T-helper 22 cell (primary cell): ENCODE results near the gene GOLGA3.
"Not testable (repeated sequence)": the region's sequence is repeated elsewhere in the genome, so short reads cannot be mapped to it uniquely, and the experiment has no call there.

Source experiments
- DNase-seq: peaks from one replicate; pipeline ENCODE4 v3.0.0-alpha.2; 2020; ENCODE audit warnings: low read depth

The GOLGA3 gene

DNA sequence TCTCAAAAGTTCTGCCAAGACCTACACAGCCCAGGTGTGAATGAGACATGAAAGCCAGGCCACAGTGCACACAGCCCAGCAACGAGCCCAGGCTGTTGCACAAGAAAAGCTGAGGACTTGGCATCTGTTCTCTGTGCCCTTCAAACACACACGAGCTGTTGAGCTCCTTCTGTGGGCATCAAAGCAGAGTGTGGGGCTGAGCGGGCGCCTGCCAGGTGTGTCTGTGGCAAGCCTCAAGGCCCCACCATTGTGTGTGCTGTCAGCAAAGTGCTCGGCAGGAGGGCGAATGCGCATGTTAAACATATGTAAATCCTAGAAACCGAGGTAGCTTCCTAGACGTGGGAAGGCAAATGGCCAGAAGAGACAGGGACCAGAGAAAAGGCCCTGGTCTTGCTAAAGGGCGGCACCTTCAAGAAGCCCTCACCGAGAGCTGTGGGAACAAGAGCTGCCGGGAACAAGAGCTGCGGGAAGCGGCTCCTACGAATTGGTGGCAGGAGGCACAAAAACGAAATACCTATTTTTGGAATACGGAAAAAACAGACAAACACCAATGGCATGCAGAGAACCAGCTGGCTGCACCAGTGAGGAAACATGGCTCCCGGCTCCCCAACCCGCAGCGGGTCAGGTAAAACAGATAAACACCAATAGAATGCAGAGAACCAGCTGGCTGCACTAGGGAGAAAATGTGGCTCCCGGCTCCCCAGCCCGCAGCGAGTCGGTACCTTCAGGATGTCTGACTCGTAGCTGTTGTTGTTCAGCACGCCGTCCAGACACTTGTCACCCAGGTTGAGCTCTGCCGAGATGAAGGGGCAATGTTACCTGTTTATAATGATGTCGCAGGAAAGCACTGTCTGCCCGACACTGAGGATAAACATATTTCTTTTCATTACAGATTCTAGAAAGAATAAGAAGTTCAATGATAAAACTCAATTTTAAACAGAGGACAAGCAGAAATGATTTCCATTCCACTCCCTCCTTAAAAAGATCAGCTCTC, 19.0 kb upstream of the GOLGA3 start:
- no peak for DNase-seq

GRCh38 chr12:132844681-132845080, 16.0 kb upstream of the GOLGA3 start:
- not testable (repeated sequence) for DNase-seq

DNA sequence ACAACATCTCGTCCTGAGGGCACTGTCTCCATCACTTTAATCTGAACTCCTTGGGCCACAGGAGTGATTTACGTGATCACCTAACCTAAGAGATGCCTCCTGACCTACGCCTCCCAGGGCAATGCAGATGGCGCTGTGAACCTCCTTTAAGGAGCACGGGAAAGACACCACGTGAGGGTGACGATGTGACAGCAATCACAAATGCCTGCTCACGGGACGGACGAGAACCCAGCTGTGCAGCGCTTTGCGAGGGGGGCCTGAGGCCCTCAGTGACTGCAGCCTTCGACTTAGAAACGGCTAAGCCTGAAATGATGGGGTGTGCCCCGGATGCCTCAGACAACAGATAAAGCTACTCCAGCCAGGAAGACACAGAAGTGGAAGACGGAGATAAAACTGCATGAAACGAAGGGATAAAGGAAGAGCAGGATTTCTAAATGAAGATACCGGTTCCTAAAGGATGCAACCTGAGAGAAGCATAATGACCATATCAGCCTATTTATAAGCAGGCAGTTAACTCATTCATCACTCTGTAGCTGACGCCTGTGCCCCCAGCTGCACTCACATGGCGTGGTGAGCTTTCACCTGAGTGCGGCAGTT, 13.9 kb upstream of the GOLGA3 start:
- no peak for DNase-seq

DNA sequence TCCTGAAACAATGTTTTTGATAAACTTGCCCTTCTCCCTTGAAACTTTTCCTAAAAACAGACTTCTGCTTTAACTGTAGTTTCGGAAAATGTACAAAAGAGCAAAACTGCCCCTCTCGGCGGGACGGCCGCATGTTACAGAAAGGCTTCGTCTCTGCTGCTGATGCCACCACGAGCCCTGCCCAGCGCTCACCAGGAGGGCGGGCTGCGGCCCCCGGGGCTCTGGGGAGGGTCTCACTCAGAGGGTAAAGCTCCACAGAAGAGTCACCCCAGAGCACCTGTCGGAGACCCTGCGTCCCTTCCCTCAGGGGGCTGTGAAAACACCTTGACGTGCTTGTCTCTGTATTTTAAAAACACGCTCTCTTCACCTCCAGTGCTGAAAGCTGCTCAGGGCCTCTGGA, 12.5 kb upstream of the GOLGA3 start:
- DNase-seq, result no peak

DNA sequence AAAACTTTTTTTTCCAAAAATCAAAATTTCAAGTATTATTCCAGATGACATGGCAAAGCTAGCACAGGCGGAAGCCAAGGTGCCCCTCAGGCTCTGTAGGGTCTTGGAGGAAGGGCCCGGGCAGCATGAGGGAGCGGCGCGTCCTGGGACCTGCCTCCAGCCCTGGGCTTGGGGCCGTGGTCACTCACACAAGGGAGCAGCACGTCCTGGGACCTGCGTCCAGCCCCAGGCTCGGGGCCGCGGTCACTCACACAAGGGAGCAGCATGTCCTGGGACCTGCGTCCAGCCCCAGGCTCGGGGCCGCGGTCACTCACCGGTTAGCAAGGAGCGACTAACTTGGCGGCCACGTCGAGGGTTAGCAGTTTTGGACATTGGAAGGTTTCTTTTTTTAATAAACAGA, 11.9 kb upstream of the GOLGA3 start:
- DNase-seq, result no peak

DNA sequence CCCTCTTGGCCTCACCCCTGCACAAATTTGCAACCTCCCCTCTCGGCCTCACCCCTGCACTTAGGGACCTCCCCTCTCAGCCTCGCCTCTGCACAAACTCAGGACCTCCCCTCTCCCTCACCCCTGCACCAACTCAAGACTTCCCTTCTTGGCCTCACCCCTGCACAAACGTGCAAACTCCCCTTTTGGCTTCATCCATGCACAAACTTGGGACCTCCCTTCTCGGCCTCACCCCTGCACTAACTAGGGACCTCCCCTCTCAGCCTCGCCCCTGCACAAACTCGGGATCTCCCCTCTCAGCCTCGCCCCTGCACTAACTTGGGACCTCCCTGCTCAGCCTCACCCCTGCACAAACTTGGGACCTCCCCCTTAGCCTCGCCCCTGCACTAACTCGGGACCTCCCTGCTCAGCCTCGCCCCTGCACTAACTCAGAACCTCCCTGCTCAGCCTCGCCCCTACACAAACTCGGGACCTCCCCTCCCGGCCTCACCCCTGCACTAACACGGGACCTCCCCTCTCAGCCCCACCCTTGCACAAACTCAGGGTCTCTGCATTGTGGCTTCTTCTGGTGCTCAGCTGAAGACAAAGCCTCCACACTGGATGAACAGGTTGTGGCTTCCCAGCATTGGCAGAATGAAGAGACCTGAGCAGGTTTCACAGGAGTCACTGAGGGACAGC, 11.0 kb upstream of the GOLGA3 start:
- no peak for DNase-seq

- no peak for DNase-seq
These were observed 9.9 kb upstream of the GOLGA3 start for GRCh38 chr12:132838410-132839080.

DNA sequence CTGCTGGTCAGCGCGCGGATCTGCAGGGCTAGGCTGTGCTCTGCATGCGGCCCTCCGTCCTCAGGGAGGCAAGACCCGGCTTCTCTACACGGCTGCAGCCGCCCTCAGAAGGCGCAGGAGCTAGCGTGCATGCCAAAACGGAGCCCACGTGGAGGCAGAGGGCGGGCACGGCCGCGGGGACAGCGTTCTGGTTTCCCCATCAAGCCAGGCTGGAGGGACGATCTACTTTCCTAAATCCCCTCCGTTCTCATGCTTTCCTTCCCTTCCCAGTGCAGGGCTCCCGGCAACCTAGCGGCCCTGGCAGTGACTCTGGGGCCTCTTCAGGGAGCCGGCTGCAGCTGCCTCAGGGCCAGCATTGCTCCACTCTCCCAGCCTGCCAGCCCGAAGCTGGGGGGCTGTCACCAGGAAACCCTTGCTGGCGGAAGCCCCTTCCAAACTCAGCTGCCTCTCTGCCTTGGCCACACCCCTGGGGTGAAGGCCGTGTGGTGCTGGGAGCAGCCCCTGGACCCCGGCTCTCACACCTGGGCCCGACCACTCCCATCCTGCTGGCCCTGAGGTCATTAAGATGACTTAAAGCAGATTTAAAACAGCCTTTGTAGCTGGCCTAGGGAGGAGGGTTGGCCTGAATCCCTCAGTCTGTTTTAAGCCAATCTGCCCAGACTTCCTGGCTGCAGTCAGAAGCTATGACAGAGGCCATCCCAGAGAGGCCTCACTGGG, 9.2 kb upstream of the GOLGA3 start:
- no peak for DNase-seq

DNA sequence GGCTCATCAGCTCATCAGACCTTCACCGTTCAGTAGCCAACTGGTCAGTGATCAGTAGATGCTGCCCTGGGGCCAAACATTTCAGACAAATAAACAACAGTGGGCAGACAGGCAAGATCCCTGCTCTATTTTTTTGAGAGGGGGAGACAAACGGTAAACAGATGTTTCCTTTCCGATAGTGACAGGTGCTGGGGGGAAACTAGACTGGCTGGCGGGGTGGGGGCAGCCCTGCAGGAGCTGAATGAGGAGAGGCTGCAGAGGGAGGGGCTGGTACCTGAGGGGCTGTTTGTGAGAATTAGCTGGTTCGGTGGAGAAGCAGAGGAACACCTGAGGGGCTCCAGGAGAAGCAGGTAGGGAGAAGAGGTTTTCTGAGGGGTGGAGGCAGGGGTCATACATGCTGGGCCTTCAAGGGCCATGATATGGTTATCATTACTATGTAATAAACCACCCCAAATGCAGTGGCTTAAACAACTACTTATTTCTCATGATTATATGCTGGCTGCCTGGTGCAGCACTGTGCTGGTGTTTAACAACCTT, 8.2 kb upstream of the GOLGA3 start:
- no peak for DNase-seq

DNA sequence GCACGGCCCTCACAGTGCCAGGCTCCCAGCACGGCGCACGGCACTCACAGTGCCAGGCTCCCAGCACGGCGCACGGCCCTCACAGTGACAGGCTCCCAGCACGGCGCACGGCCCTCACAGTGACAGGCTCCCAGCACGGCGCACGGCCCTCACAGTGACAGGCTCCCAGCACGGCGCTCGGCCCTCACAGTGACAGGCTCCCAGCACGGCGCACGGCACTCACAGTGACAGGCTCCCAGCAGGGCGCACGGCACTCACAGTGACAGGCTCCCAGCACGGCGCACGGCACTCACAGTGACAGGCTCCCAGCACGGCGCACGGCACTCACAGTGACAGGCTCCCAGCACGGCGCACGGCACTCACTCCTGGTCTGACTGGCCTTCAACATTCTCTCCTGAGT, 7.6 kb upstream of the GOLGA3 start:
- DNase-seq, result not testable (repeated sequence)

DNA sequence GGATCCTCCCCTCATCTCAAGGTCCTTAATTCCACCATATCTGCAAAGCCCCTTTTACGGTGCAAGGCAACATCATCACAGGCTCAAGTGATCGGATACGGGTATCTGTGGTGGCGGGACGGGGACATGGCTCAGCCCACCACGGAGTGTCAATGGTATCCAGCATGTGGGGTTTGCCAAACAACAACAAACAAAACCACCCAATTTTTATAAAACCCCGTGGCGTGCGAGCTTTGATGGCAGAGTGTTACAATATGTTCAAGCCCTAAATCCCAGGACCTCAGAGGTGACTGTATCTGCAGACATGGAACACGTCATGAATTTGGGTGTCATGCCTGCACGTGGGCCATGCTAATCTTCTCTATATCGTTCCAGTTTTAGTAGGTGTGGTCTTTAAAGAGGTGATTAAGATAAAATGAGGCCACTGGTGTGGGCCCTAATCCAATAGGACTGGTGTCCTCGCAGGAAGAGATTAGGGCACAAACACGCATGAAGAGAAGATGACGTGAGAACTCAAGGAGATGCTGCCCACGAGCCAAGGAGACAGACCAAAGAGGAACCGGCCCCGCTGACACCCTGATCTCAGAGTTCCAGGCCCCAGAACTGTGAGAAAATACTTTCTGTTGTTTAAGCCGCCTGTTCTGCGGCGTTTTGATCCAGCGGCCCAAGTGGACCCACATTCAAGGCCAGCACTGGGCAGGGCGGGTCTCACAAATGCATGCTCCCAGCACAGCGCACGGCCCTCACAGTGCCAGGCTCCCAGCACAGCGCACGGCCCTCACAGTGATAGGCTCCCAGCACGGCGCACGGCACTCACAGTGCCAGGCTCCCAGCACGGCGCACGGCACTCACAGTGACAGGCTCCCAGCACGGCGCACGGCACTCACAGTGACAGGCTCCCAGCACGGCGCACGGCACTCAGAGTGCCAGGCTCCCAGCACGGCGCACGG, 6.7 kb upstream of the GOLGA3 start:
- DNase-seq, result no peak

GRCh38 chr12:132834181-132834711, 5.6 kb upstream of the GOLGA3 start:
- no peak for DNase-seq

DNA sequence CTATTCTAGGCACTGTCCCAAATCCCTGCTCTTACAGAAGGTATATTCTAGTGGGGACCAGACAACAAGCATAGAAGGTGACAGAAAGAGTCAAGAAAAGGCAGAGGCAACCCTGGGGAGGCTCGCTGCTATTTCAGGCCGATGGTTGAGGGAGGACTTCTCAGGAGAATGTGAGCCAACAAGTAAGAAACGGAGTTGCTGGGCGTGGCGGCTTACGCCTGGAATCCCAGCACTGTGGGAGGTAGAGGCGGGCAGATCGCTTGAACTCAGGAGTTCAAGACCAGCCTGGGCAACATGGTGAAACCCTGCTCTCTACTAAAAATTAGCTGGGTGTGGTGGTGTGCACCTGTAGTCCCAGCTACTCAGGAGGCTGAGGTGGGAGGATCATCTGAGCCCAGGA, 4.7 kb upstream of the GOLGA3 start:
- DNase-seq, result no peak

GRCh38 chr12:132831771-132832170, 3.1 kb upstream of the GOLGA3 start:
- no peak for DNase-seq

- DNase-seq, result no peak
These were observed 636 bp downstream of the GOLGA3 start for GRCh38 chr12:132827763-132828703.

GRCh38 chr12:132825861-132826260, 2.8 kb downstream of the GOLGA3 start:
- DNase-seq, result no peak

- DNase-seq, result no peak
These were observed 3.6 kb downstream of the GOLGA3 start for GRCh38 chr12:132825089-132825488.

DNA sequence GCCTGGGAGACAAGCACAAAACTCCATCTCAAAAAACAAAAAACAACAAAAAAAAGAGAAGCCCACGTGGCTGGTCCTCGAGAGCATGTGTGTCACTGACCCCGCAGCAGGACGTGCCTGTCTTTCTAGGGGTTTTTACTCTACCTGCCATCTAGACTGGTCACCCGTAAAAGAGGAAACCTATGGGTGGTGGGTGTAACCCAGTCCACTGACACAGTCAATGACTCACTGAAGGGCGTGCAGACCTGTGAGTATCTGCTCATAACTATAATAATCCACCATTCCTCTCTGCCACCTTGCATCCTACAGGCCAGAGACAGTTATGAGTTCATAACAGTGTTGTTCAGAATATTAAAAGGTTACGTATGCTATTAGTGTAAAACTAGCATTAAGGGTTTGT, 4.6 kb downstream of the GOLGA3 start:
- no peak for DNase-seq

DNA sequence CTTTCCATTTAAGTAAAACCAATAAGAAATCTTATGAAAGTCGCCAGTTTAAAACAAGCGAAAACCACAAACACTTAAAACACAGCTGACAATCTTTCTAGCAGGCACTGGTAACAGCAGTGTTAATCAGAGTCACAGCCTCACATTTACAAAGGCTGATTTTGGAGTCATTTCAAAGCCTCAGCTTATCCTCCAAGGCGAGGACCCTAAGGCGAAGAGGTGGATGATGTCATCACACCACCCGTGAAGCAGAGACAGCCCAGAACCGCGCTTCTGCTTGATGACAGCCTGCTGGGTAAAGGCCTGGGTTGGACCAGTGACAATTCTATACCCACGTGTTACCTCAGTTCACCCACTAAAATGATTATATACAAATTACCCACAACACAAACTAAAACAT, 10.1 kb downstream of the GOLGA3 start:
- no peak for DNase-seq
